H1 (cell line): Measurements from ENCODE around the gene FBXO41. TPM values are rescaled to one million over a fixed set of nuclear protein-coding genes. Genes with fewer than 3 reads are reported as not detected.

Experiments used
- CTCF ChIA-PET: fragments of 300-600 bp; sonication (Branson Sonifier 250); formaldehyde crosslinking; loops from one replicate; lab custom pipeline; 2021; ENCODE audit not compliant: partially characterized antibody; lab: Charles Lee
- POLR2A ChIA-PET: fragments of 300-600 bp; sonication (Branson Sonifier 250); formaldehyde crosslinking; loops from one replicate; lab custom pipeline; 2021; ENCODE audit warnings: inconsistent platforms; ENCODE audit not compliant: partially characterized antibody; lab: Charles Lee
- DNase-seq, 2 experiments: peaks; one replicate each; pipeline versions ENCODE4 v3.0.0 to v3.0.0-alpha.2; 2010 to 2022; ENCODE audit warnings: low spot score in 2 of 2, low read depth in 1 of 2, mixed read lengths in 1 of 2
- FAIRE-seq: peaks from 2 replicates; lab custom pipeline; 2011; peaks lifted over from hg19 to GRCh38; lab: Jason Lieb, UNC
- H2AFZ ChIP-seq: 2 replicates; pipeline ENCODE4 v1.8.1; 2012; ENCODE audit warnings: low read length, inconsistent platforms
- H2AK5ac ChIP-seq: 2 replicates; pipeline ENCODE4 v1.6.1; 2013; ENCODE audit warnings: low read depth, low read length
- H2BK120ac ChIP-seq: replicated peaks from 2 replicates; pipeline ENCODE3; 2013; ENCODE audit warnings: low read depth, low read length, inconsistent platforms
- H2BK12ac ChIP-seq: 2 replicates; pipeline ENCODE4 v1.6.1; 2013; ENCODE audit warnings: low read depth, low read length
- H2BK15ac ChIP-seq: 2 replicates; pipeline ENCODE4 v1.6.1; 2013; ENCODE audit warnings: low read length
- H2BK20ac ChIP-seq: 2 replicates; pipeline ENCODE4 v1.6.1; 2013; ENCODE audit warnings: low read length
- H2BK5ac ChIP-seq: 2 replicates; pipeline ENCODE4 v1.6.1; 2013; ENCODE audit warnings: low read depth, low read length
- H3K14ac ChIP-seq: 2 replicates; pipeline ENCODE4 v1.6.1; 2013; ENCODE audit warnings: inconsistent platforms; ENCODE audit not compliant: insufficient read length
- H3K18ac ChIP-seq: 2 replicates; pipeline ENCODE4 v1.6.1; 2013; ENCODE audit warnings: low read length; ENCODE audit errors: extremely low read depth
- H3K23ac ChIP-seq: 2 replicates; pipeline ENCODE4 v1.6.1; 2013; ENCODE audit warnings: inconsistent platforms; ENCODE audit not compliant: insufficient read length
- H3K23me2 ChIP-seq: 2 replicates; pipeline ENCODE4 v1.6.1; 2013; ENCODE audit warnings: low read depth, low read length
- H3K27ac ChIP-seq: 2 replicates; pipeline ENCODE4 v1.6.1; 2011; ENCODE audit warnings: low read depth, low read length, inconsistent platforms
- H3K27me3 ChIP-seq, 4 experiments: replicated peaks in 1 of 4; 1 replicate in 1 of 4; 2 replicates in 3 of 4; pipeline versions ENCODE4 v1.6.1 to v1.8.1; 2011 to 2013; ENCODE audit warnings: low read length in 3 of 4, mild to moderate bottlenecking in 3 of 4, inconsistent platforms in 2 of 4, mixed read lengths in 2 of 4, moderate library complexity in 1 of 4; ENCODE audit not compliant: control insufficient read depth in 3 of 4, insufficient read depth in 3 of 4; ENCODE audit errors: extremely low read depth in 1 of 4
- H3K36me3 ChIP-seq, 4 experiments: 2 replicates each; pipeline versions ENCODE4 v1.6.1 to v1.8.1; 2011 to 2013; ENCODE audit warnings: mild to moderate bottlenecking in 4 of 4, low read length in 3 of 4, moderate library complexity in 2 of 4, control low read depth in 1 of 4, inconsistent platforms in 1 of 4; ENCODE audit not compliant: insufficient read depth in 4 of 4, control insufficient read depth in 2 of 4
- H3K4ac ChIP-seq: replicated peaks from 2 replicates; pipeline ENCODE3; 2013; ENCODE audit warnings: low read length, low read depth, mixed read lengths, inconsistent platforms; ENCODE audit not compliant: insufficient read length
- H3K4me1 ChIP-seq, 4 experiments: replicated peaks in 1 of 4; 1 replicate in 1 of 4; 2 replicates in 3 of 4; pipeline versions ENCODE4 v1.6.1 to v1.8.1; 2011 to 2013; ENCODE audit warnings: low read length in 3 of 4, inconsistent platforms in 2 of 4, mixed read lengths in 1 of 4; ENCODE audit not compliant: insufficient read depth in 4 of 4, control insufficient read depth in 3 of 4
- H3K4me2 ChIP-seq, 2 experiments: 2 replicates each; pipeline versions ENCODE4 v1.6.1 to v1.8.1; 2011 to 2013; ENCODE audit warnings: low read depth in 2 of 2, low read length in 2 of 2, control low read depth in 1 of 2, inconsistent platforms in 1 of 2, mild to moderate bottlenecking in 1 of 2; ENCODE audit not compliant: insufficient read depth in 1 of 2
- H3K4me3 ChIP-seq, 4 experiments: fragments of 200-600, 300-600 bp in 1 of 4; sonication (generic), shearing (Covaris generic), sonication (Bioruptor Twin) in 1 of 4; 2 replicates each; pipeline versions ENCODE4 v1.5.1 to v1.8.1; 2011 to 2016; ENCODE audit warnings: low read length in 4 of 4, low read depth in 3 of 4, control low read depth in 2 of 4, inconsistent platforms in 2 of 4, mild to moderate bottlenecking in 2 of 4, mixed read lengths in 1 of 4, moderate library complexity in 1 of 4; ENCODE audit not compliant: insufficient read depth in 2 of 4; ENCODE audit errors: extremely low read depth in 1 of 4
- H3K56ac ChIP-seq: replicated peaks from 2 replicates; pipeline ENCODE3; 2013; ENCODE audit warnings: low read depth, mild to moderate bottlenecking, mixed read lengths, low read length, inconsistent platforms; ENCODE audit not compliant: insufficient read length
- H3K79me1 ChIP-seq: 2 replicates; pipeline ENCODE4 v1.6.1; 2013; ENCODE audit warnings: low read depth, low read length, control low read depth
- H3K79me2 ChIP-seq, 2 experiments: 2 replicates each; pipeline versions ENCODE4 v1.6.1 to v1.8.1; 2012 to 2013; ENCODE audit warnings: low read length in 2 of 2, mild to moderate bottlenecking in 2 of 2, inconsistent platforms in 1 of 2; ENCODE audit not compliant: insufficient read depth in 2 of 2, control insufficient read depth in 1 of 2
- H3K9ac ChIP-seq, 4 experiments: replicated peaks in 1 of 4; 1 replicate in 1 of 4; 2 replicates in 3 of 4; pipeline versions ENCODE4 v1.6.1 to v1.8.1; 2011 to 2013; ENCODE audit warnings: low read depth in 3 of 4, low read length in 3 of 4, control low read depth in 2 of 4, mild to moderate bottlenecking in 2 of 4, moderate library complexity in 2 of 4, inconsistent platforms in 1 of 4; ENCODE audit errors: extremely low read depth in 1 of 4
- H3K9me3 ChIP-seq, 2 experiments: 2 replicates each; pipeline versions ENCODE4 v1.6.1 to v1.8.1; 2012 to 2013; ENCODE audit warnings: mild to moderate bottlenecking in 2 of 2, moderate library complexity in 2 of 2, control low read depth in 1 of 2, inconsistent platforms in 1 of 2, low read depth in 1 of 2, low read length in 1 of 2, mixed read lengths in 1 of 2; ENCODE audit not compliant: insufficient read depth in 2 of 2
- H4K20me1 ChIP-seq, 2 experiments: replicated peaks in 1 of 2; 2 replicates each; pipeline versions ENCODE3 to v1.8.1; 2011 to 2013; ENCODE audit warnings: inconsistent platforms in 2 of 2, low read length in 2 of 2, mild to moderate bottlenecking in 1 of 2; ENCODE audit not compliant: insufficient read depth in 2 of 2, control insufficient read depth in 1 of 2
- H4K5ac ChIP-seq: 2 replicates; pipeline ENCODE4 v1.6.1; 2013; ENCODE audit warnings: low read length, low read depth, mixed read lengths, inconsistent platforms; ENCODE audit not compliant: insufficient read length
- H4K8ac ChIP-seq: 2 replicates; pipeline ENCODE4 v1.8.0; 2013; ENCODE audit warnings: mild to moderate bottlenecking, moderate library complexity, low read length, inconsistent platforms; ENCODE audit not compliant: insufficient read depth; ENCODE audit errors: extremely low read depth
- H4K91ac ChIP-seq: replicated peaks from 2 replicates; pipeline ENCODE3; 2013; ENCODE audit warnings: low read length, mixed read lengths, inconsistent platforms; ENCODE audit not compliant: insufficient read length
- CBX5 ChIP-seq: fragments of 300-800, 300-1000 bp; sonication (generic); IDR thresholded peaks from 2 replicates; pipeline ENCODE4 v1.7.1; 2016; ENCODE audit warnings: antibody characterized with exemption, low read length, low read depth
- GTF2F1 ChIP-seq: IDR thresholded peaks from 2 replicates; pipeline ENCODE4 v1.6.1; 2012; ENCODE audit warnings: low read depth, low read length, improper control_type of control experiment, borderline replicate concordance
- HDAC6 ChIP-seq: IDR thresholded peaks from one replicate; pipeline ENCODE4 v1.7.1; 2012; ENCODE audit warnings: low read depth, mild to moderate bottlenecking, inconsistent platforms, low read length, moderate library complexity
- JUND ChIP-seq: IDR thresholded peaks from 2 replicates; pipeline ENCODE4 v1.6.1; 2011; ENCODE audit warnings: mild to moderate bottlenecking, improper control_type of control experiment, low read length
- POLR2A ChIP-seq, 2 experiments: IDR thresholded peaks; 1 replicate in 1 of 2; 2 replicates in 1 of 2; pipeline ENCODE4 v1.6.1; 2011; ENCODE audit warnings: low read depth in 2 of 2, low read length in 2 of 2, mild to moderate bottlenecking in 2 of 2; ENCODE audit errors: control extremely low read depth in 1 of 2
- RAD21 ChIP-seq, 2 experiments: IDR thresholded peaks in 1 of 2; conservative IDR thresholded peaks in 1 of 2; 2 replicates each; pipeline ENCODE4 v1.6.1; 2011; ENCODE audit warnings: low read depth in 2 of 2, low read length in 2 of 2, improper control_type of control experiment in 1 of 2, inconsistent platforms in 1 of 2, mild to moderate bottlenecking in 1 of 2, moderate library complexity in 1 of 2
- RBBP5 ChIP-seq: IDR thresholded peaks from 2 replicates; pipeline ENCODE4 v1.7.1; 2012; ENCODE audit warnings: low read depth, mild to moderate bottlenecking, inconsistent platforms, low read length, moderate library complexity, borderline replicate concordance
- SP2 ChIP-seq: IDR thresholded peaks from 2 replicates; pipeline ENCODE4 v1.6.1; 2012; ENCODE audit warnings: mild to moderate bottlenecking, low read length, inconsistent platforms
- WGBS, 2 experiments: shearing (Covaris generic) in 1 of 2; methylation state at CpG; one replicate each; pipeline versions ENCODE4 v1.1.6 to v1.1.7; 2013 to 2015; ENCODE audit warnings: low lambda C conversion rate in 2 of 2, mixed read lengths in 2 of 2, inconsistent platforms in 1 of 2, low coverage in 1 of 2, missing lambda C conversion rate in 1 of 2; ENCODE audit not compliant: insufficient replicate concordance in 2 of 2, insufficient coverage in 1 of 2, insufficient read length in 1 of 2; ENCODE audit errors: extremely low coverage in 1 of 2, missing lambda C conversion rate in 1 of 2; 5-methylcytosine and 5-hydroxymethylcytosine counted together
- polyA plus RNA-seq, 7 experiments: library from polyadenylated mRNA; depleted of rRNA in 3 of 7; stranded (reverse) in 5 of 7; unstranded in 2 of 7; fragments of >200 nt in 5 of 7; fragments of 200-250 nt in 2 of 7; gene quantifications; 1 replicate in 5 of 7; 2 replicates in 1 of 7; 4 replicates in 1 of 7; pipeline versions ENCODE4 v1.2.1 to v1.2.3, GENCODE V29; 2011 to 2013; ENCODE audit warnings: missing spikeins in 2 of 7, mixed read lengths in 2 of 7
- total RNA-seq: library from RNA; stranded (reverse); fragmentation: NEBNext Ultra II Directional; extraction: Animal tissue kit (Norgen Biotek cat#: 25700); gene quantifications from 2 replicates; pipeline ENCODE4 v1.2.1, GENCODE V29; 2021

Gene FBXO41
- total and polyA plus RNA-seq, 2 of the 8 experiments (the other 6 are each of a cell fraction or from before 2014, with no cell fraction given): 11.2 to 14.3 TPM

DNA sequence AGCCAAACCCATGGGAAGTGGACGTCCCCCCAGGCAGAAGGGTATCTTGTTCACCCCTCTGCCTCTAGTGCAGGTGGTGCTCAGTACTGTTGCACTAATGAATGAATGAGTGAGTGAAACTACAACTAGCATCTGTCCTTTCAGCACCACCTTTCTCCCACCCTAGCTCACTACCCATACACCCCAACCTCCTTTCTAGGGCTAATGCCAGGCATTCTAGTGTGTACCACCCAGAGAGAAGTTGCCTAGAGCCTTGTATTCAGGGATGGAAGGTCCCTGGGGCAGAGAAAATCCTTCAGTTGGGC, 27.7 kb downstream of the FBXO41 start:
- 53% methylated on average over 1 of the region's 1 CpG; no CpG with 5 or more reads in 1 of the 2 experiments for WGBS, 2 experiments
- H2BK20ac ChIP-seq: no peak overlapping the region
- H3K23ac ChIP-seq: no peak overlapping the region
- H3K4me3 ChIP-seq: no peak overlapping the region
- no peak overlapping the region for H2AK5ac ChIP-seq
- H2BK120ac ChIP-seq: no peak overlapping the region
- ChIA-PET POLR2A (interaction anchor here (1.1 to 5.1 kb wide), 10 partner anchors 10 to 43 kb away, joined by 3 to 53 read pairs (median 6); partner anchors contain the start of genes CCT7, FBXO41 and PRADC1), CTCF (interaction anchor here (1.2 to 7.0 kb wide), 11 partner anchors 12 to 100 kb away, joined by 3 to 51 read pairs (median 6); partner anchors contain the start of genes CCT7, EGR4, NOTO and PRADC1)
- no peaks in the 10 kb centered on the region for H3K27me3 ChIP-seq
- H3K23me2 ChIP-seq: no peaks in the 10 kb centered on the region
- no peak for FAIRE-seq
- H2BK12ac ChIP-seq: no peak overlapping the region
- no peaks in the 10 kb centered on the region for H3K79me2 ChIP-seq
- 0 out of 3 replicates have a peak, but pooled peaks of 1 of the 2 experiments have one; percentile 37 for TF ChIP-seq POLR2A (IDR thresholded peaks at IDR 0.05; ENCODE audit: control extremely low read depth in 1 of 2, low read depth in 2 of 2, low read length in 2 of 2)
- no peak for TF ChIP-seq JUND
- TF ChIP-seq RBBP5: no peak
- no peak for TF ChIP-seq CBX5
- TF ChIP-seq SP2: no peak
- TF ChIP-seq GTF2F1: no peak
- no peak for TF ChIP-seq RAD21 (IDR thresholded peaks at IDR 0.05 in 1 of 2, conservative IDR thresholded peaks at IDR 0.05 in 1 of 2; ENCODE audit: low read depth in 2 of 2, low read length in 2 of 2)
- no peak for TF ChIP-seq HDAC6
- TF ChIP-seq, all 59 proteins: peak for 1
- Histone ChIP-seq H4K20me1 (peaks cover 16 to 18% of the 10 kb centered on the region in 2 experiments), H3K36me3 (peaks cover 11 to 40% (median 20%) of the 10 kb centered on the region in 4 experiments; a peak in 7 of 8 replicates), H3K56ac (no peak overlapping the region), H2BK5ac (peak overlapping the region; percentile 21; the same call in 1 of the 2 replicates), H3K4ac (no peak overlapping the region), H3K79me1 (no peaks in the 10 kb centered on the region), H4K8ac (no peak overlapping the region), H4K5ac (no peak overlapping the region), H2AFZ (no peak overlapping the region), H2BK15ac (no peak overlapping the region), H4K91ac (no peak overlapping the region), H3K14ac (no peak overlapping the region), H3K27ac (no peak overlapping the region), H3K9ac (no peak overlapping the region), H3K4me2 (no peak overlapping the region), H3K9me3 (no peaks in the 10 kb centered on the region), H3K4me1 (peaks cover 0 to 12% (median 4%) of the 10 kb centered on the region in 4 experiments; a peak in 3 of 7 replicates), H3K18ac (no peak overlapping the region)
- DNase-seq: no peak
